ENCODE measurements around the gene CPNE5. TPM values are rescaled to one million over a fixed set of nuclear protein-coding genes. Genes with fewer than 3 reads are reported as not detected.

Gene CPNE5
- total RNA-seq: 14.2 TPM

DNA sequence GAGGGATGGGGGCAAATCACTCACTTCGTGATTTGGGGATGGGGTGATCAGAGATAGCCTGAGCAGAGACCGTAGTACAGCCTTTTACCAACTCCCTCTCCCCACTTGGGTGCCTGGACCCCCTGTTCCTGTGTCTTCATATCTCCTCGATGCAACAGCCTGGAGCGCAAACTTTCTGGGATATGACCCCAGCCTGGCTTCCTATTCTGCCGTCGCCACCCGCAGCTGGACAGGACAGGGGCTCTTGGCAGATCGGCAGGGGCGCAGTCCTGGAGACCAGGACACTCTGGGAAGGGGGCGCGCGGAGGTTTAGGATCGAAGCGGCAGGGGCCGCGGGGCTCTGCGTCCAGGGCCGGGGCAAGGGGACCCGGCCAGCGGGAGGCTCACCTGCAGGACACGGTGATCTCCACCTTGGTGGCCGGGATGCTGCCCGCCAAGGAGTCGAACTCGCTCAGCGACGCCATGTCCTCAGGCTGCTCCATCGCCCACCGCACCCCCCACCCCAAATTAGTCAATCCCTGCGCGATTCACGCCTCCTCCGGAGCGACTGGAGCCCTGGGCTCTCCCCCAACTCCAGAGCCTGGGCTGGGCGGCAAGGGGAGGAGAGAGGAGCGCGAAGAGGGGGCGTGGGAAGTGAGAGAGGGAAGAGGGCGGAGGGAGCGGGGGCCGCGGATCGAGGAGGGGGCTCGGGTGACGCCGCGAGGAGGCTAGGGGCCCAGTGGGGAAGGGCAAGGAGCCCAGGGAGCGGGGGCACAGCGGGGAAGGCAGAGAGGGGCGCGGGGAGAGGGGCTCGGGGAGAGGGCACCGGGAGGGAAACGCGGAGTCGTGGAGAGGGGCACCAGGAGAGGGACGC is at the start of gene CPNE5:
TSS of gene CPNE5 (minus strand) at position 549 of the 853 bp plus-strand sequence. CDS start at position 482, 67 bp downstream.

DNA sequence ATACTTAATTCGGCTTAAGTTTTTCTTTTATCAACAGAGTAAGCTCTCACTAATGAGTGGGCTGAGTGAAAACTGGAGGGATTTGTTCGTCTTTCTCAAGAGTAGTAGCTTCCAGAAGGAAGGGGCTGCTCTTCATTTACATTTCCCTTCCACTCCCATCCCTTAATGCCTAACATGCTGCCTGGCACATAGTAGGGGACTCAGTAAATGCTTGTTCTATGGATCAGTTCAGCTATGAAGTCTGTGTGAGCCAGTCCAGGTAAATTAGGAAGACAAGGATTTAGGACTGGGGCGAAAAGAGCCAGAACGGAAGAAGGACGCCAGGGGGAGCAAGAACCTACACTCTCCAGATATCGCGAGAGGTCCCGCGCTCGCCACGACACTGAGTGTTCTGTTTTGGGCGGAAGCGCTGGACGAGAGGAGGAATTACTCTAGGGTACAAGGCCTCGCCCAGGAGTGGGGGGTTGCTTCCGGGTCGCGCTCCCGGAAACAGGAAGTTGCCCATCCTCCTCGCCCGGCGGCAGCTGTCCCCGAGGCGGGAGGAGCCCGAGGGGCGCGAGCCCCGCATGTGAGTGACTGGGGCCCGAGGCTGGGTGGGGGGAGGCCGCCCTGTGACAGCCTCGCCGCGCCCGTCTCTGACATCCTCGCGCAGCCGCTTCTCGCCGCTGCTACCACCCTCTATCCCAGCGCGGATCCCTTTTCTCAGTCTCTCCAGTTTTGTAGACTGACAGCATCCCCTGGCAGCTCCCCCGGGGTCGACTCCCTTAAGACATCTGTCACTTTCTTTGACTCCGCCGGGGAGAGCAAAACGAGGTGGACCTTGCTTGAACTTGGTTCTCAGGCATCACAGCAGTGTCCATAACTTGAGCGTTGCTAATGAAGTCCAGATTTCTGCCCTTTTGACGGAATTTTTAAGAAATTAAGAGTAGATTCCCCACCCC is 46.5 kb upstream of the CPNE5 start, which contains the start of gene C6orf89:
TSS of gene C6orf89 (plus strand) at position 492 of the 941 bp plus-strand sequence. CDS start 13,493 bp downstream, outside the sequence.

DNA sequence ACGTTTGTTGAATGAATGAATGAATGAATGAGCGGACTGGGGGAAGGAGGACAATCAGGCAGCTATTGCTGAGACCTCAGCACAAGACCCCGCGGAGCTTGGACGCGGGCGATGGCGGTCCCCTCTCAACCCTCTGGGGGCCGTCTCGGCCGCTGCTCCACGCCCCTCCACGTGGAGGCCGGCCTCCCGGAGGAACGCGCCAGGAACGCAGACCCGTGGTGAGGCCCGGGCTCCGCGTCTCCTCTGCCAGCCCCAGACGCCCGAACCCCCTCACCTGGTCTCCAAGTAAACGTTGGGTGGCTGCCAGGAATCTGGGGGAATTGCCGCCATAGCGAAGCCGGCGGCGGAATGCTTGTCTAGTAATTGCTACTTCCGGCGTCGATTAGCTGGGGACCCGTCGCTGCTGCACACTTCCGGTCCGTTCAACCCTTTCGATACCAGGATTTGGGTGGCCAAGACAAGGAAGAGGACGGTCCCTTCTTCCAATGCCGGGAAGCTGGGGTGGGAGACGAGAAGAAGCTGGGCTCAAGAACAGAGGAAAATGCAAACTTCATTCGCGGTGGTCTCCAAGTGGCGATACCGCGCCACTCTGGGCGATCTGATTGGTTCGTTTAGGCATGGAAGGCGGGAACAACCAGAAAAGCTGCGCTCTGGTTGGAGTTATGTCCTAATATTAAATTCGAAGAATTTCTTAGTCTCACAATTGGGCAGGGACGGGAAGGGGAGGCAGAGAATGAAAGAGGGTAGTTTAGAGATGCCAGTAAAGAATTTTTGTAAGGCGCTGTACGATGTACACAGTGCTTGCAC is 35.4 kb upstream of the CPNE5 start, which contains the start of gene PPIL1:
TSS of gene PPIL1 (minus strand) at position 361 of the 807 bp plus-strand sequence. CDS start at position 330, 31 bp downstream.

DNA sequence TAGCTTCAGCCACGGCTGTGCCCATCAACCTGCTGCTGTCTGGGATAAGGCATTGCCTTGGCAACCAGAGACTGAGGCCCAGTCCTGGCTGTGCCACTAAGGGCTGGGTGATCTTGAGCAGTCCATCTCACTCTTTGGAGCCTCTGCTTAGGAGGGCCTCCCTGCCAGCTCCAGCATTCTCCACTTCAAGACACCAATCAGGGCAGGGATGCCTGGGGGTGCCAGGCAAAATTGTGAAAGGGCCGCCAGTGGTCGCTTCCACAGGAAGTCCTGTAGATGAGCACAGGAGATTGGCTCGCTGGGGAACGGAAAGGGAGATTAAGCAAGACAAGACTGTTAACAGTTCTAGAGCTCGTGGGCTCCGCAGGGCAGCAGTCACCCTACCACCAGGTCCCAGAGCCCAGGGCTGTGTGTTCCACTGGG is 141.8 kb downstream of the CPNE5 start, which contains the start of gene RAB44:
TSS of gene RAB44 (plus strand) at position 346 of the 423 bp plus-strand sequence. CDS start 6,410 bp downstream, outside the sequence.

Other genes starting within 250 kb of the CPNE5 start
- 204 TPM for gene SRSF3, start 245.1 kb downstream of the CPNE5 start, total RNA-seq
- gene CDKN1A, start 160.7 kb downstream of the CPNE5 start, total RNA-seq: 27.4 TPM
- 1.5 TPM for gene RAB44, start 141.6 kb downstream of the CPNE5 start, total RNA-seq
- 29.0 TPM for gene PPIL1, start 35.4 kb upstream of the CPNE5 start, total RNA-seq
- gene C6orf89, start 46.5 kb upstream of the CPNE5 start, total RNA-seq: 34.2 TPM
- gene PI16, start 115.3 kb upstream of the CPNE5 start, total RNA-seq: 8.8 TPM
- 146 TPM for gene MTCH1, start 146.8 kb upstream of the CPNE5 start, total RNA-seq
- 10.9 TPM for gene FGD2, start 166.2 kb upstream of the CPNE5 start, total RNA-seq

Measured in metanephros (tissue), 1 donor.